A673 (cell line): ENCODE results near the gene MAP3K13. TPM values are rescaled to one million over a fixed set of nuclear protein-coding genes. Genes with fewer than 3 reads are reported as not detected.
A peak's percentile ranks its signal among the peaks of the same experiment; 100 is the strongest.

Source experiments
- BruUV-seq: library from RNA; stranded (reverse); fragments of 400-500 nt; replicated peaks from 2 replicates; lab custom pipeline; 2021; lab: Mats Ljungman, UMichigan
- CTCF ChIA-PET: fragments of 300-600 bp; sonication (Branson Sonifier 250); formaldehyde crosslinking; loops from one replicate; lab custom pipeline; 2022; ENCODE audit warnings: antibody characterized with exemption; lab: Charles Lee
- POLR2A ChIA-PET: fragments of 300-600 bp; sonication (Branson Sonifier 250); formaldehyde crosslinking; loops from one replicate; lab custom pipeline; 2022; ENCODE audit warnings: antibody characterized with exemption; ENCODE audit not compliant: low non-redundant PET; lab: Charles Lee
- DNase-seq: peaks from one replicate; pipeline ENCODE4 v3.0.0-alpha.2; 2015; ENCODE audit warnings: low spot score
- H3K27ac ChIP-seq: fragments of 200-600 bp; sonication (generic); 2 replicates; pipeline ENCODE4 v1.5.1; 2016; ENCODE audit warnings: mixed run types, low read depth, mild to moderate bottlenecking, mixed read lengths, antibody characterized with exemption, low read length; ENCODE audit not compliant: poor library complexity, severe bottlenecking
- H3K27me3 ChIP-seq: fragments of 200-600 bp; sonication (generic); replicated peaks from 2 replicates; pipeline ENCODE4 v1.6.1; 2017; ENCODE audit warnings: mixed run types, low read depth, mild to moderate bottlenecking, mixed read lengths, antibody characterized with exemption, low read length; ENCODE audit not compliant: insufficient read depth, poor library complexity
- H3K36me3 ChIP-seq: fragments of 200-600 bp; sonication (generic); 2 replicates; pipeline ENCODE4 v1.6.1; 2016; ENCODE audit warnings: mixed run types, mild to moderate bottlenecking, mixed read lengths, antibody characterized with exemption, low read length; ENCODE audit not compliant: insufficient read depth, poor library complexity, severe bottlenecking
- H3K4me1 ChIP-seq: fragments of 200-600 bp; sonication (generic); 2 replicates; pipeline ENCODE4 v1.6.1; 2017; ENCODE audit warnings: mixed run types, mild to moderate bottlenecking, mixed read lengths, antibody characterized with exemption, low read length; ENCODE audit not compliant: insufficient read depth, poor library complexity, severe bottlenecking
- H3K4me3 ChIP-seq: fragments of 200-600 bp; sonication (generic); 2 replicates; pipeline ENCODE4 v1.5.1; 2016; ENCODE audit warnings: low read depth, mixed run types, mild to moderate bottlenecking, mixed read lengths, low read length; ENCODE audit not compliant: poor library complexity, severe bottlenecking
- H3K9me3 ChIP-seq: fragments of 200-600 bp; sonication (generic); 2 replicates; pipeline ENCODE4 v1.6.1; 2016; ENCODE audit warnings: mixed run types, low read depth, mild to moderate bottlenecking, mixed read lengths, antibody characterized with exemption, low read length; ENCODE audit not compliant: poor library complexity, severe bottlenecking
- CTCF ChIP-seq: fragments of 300-800, 200-600 bp; sonication (generic); conservative IDR thresholded peaks from 2 replicates; pipeline ENCODE4 v1.5.1; 2017; ENCODE audit warnings: low read depth, mild to moderate bottlenecking, antibody characterized with exemption, low read length, moderate library complexity, mixed read lengths
- EZH2 ChIP-seq: fragments of 200-600 bp; sonication (generic); IDR thresholded peaks from 2 replicates; pipeline ENCODE4 v1.6.1; 2017; ENCODE audit warnings: borderline replicate concordance, low read depth, mild to moderate bottlenecking, mixed read lengths, antibody characterized with exemption, low read length; ENCODE audit not compliant: poor library complexity, severe bottlenecking
- intact Hi-C: fragments of 100-400 bp; cut with micrococcal nuclease; formaldehyde crosslinking; loops from one replicate; pipeline ENCODE4 v1.10.0; 2022; ENCODE audit not compliant: unreplicated experiment
- total RNA-seq: library from RNA; stranded (reverse); gene quantifications from 2 replicates; pipeline ENCODE4 v1.2.3, GENCODE V29; 2021

Gene MAP3K13
- total RNA-seq, 1 experiment from 2014 or later: 26.8 TPM

GRCh38 chr3:185353225-185353624 lies 9.7 kb upstream of the MAP3K13 start:
- Histone ChIP-seq H3K27me3 (no peaks in the 10 kb centered on the region), H3K4me3 (no peak overlapping the region), H3K36me3 (no peaks in the 10 kb centered on the region), H3K27ac (no peak overlapping the region), H3K9me3 (no peaks in the 10 kb centered on the region), H3K4me1 (no peaks in the 10 kb centered on the region)
- ChIA-PET POLR2A (no interaction called here), CTCF (interaction anchor here (0.6 kb wide), 1 partner anchor 792 kb away, joined by 3 read pairs; the partner anchor contains the start of gene EPHB3)
- TF ChIP-seq CTCF: no peak
- DNase-seq: no peak
- intact Hi-C loops: loop anchor here (5.0 kb wide), 1 partner anchor 224 kb away; no protein-coding TSS in a partner anchor
- no TSS peak for BruUV-seq

GRCh38 chr3:185353823-185354614 lies 8.9 kb upstream of the MAP3K13 start:
- no peak overlapping the region for H3K27ac ChIP-seq
- no TSS peak for BruUV-seq
- H3K4me1 ChIP-seq: no peaks in the 10 kb centered on the region
- no peaks in the 10 kb centered on the region for H3K9me3 ChIP-seq
- H3K27me3 ChIP-seq: no peaks in the 10 kb centered on the region
- H3K4me3 ChIP-seq: no peak overlapping the region
- no peaks in the 10 kb centered on the region for H3K36me3 ChIP-seq
- ChIA-PET POLR2A (no interaction called here), CTCF (no interaction called here)
- DNase-seq: peak; percentile 91
- intact Hi-C loops: loop anchor here (5.0 kb wide), 1 partner anchor 223 kb away; no protein-coding TSS in a partner anchor
- TF ChIP-seq EZH2 (no peak), CTCF (peak; percentile 71)

- Histone ChIP-seq H3K9me3 (no peaks in the 10 kb centered on the region), H3K27ac (no peak overlapping the region), H3K4me1 (no peaks in the 10 kb centered on the region), H3K4me3 (no peak overlapping the region), H3K36me3 (no peaks in the 10 kb centered on the region), H3K27me3 (no peaks in the 10 kb centered on the region)
- BruUV-seq: no TSS peak
- intact Hi-C loops: no loop called here
- TF ChIP-seq CTCF (no peak), EZH2 (no peak)
- DNase-seq: no peak
- POLR2A ChIA-PET: no interaction called here
- CTCF ChIA-PET: interaction anchor here (0.5 kb wide), 1 partner anchor 627 kb away, joined by 13 read pairs; no protein-coding TSS in a partner anchor
These were observed 6.4 kb upstream of the MAP3K13 start for GRCh38 chr3:185356499-185356898.
